GM12878 (cell line): Measurements from ENCODE around the gene LRRN4. TPM values are rescaled to one million over a fixed set of nuclear protein-coding genes. Genes with fewer than 3 reads are reported as not detected.

ENCODE experiments used
- ATAC-seq: fragments of 200-7000 bp; cut with Tn5 transposase; 3 replicates; pipeline ENCODE4 v1.9.1; 2020; ENCODE audit warnings: mild to moderate bottlenecking, moderate library complexity
- BruUV-seq: library from RNA; stranded (reverse); fragments of 400-500 nt; replicated peaks from 2 replicates; lab custom pipeline; 2021; lab: Mats Ljungman, UMichigan
- CTCF ChIA-PET: fragments of 300-600 bp; sonication (Branson Sonifier 250); formaldehyde crosslinking; extraction: SDS; loops from one replicate; lab custom pipeline; 2021; ENCODE audit warnings: inconsistent platforms; lab: Yijun Ruan, JAX
- POLR2A ChIA-PET: fragments of 350-600 bp; formaldehyde crosslinking; extraction: SDS; loops from one replicate; lab custom pipeline; 2021; ENCODE audit warnings: inconsistent platforms; lab: Charles Lee
- RAD21 ChIA-PET: fragments of 300-600 bp; sonication (Branson Sonifier 250); formaldehyde crosslinking; loops from one replicate; lab custom pipeline; 2023; ENCODE audit warnings: antibody characterized with exemption; ENCODE audit not compliant: unreplicated experiment; lab: Charles Lee
- SMC1A ChIA-PET: fragments of 300-600 bp; sonication (Branson Sonifier 250); formaldehyde crosslinking; loops from one replicate; lab custom pipeline; 2023; ENCODE audit not compliant: unreplicated experiment, uncharacterized antibody; lab: Charles Lee
- DNase-seq: peaks from one replicate; pipeline ENCODE4 v3.0.0-alpha.2; 2011; ENCODE audit warnings: low read depth, low spot score
- FAIRE-seq: peaks from 3 replicates; lab custom pipeline; 2011; peaks lifted over from hg19 to GRCh38; lab: Jason Lieb, UNC
- H2AFZ ChIP-seq: 2 replicates; pipeline ENCODE4 v1.6.0; 2011; ENCODE audit warnings: low read depth, low read length, control low read depth; ENCODE audit not compliant: control insufficient read depth
- H3K27ac ChIP-seq: 2 replicates; pipeline ENCODE4 v1.5.1; 2011; ENCODE audit warnings: control low read depth; ENCODE audit not compliant: control insufficient read depth, insufficient read depth
- H3K27me3 ChIP-seq, 2 experiments: replicated peaks in 1 of 2; 2 replicates each; pipeline versions ENCODE4 v1.6.0 to v1.6.1; 2011; ENCODE audit warnings: low read length in 1 of 2; ENCODE audit not compliant: control insufficient read depth in 2 of 2, insufficient read depth in 2 of 2
- H3K36me3 ChIP-seq, 2 experiments: 2 replicates each; pipeline ENCODE4 v1.5.1; 2011; ENCODE audit warnings: low read length in 1 of 2; ENCODE audit not compliant: control insufficient read depth in 2 of 2, insufficient read depth in 2 of 2
- H3K4me1 ChIP-seq: 2 replicates; pipeline ENCODE4 v1.6.1; 2011; ENCODE audit warnings: mild to moderate bottlenecking, low read length, moderate library complexity, mixed read lengths; ENCODE audit not compliant: control insufficient read depth, insufficient read depth
- H3K4me2 ChIP-seq: 2 replicates; pipeline ENCODE4 v1.6.0; 2011; ENCODE audit warnings: control low read depth; ENCODE audit not compliant: control insufficient read depth, insufficient read depth
- H3K4me3 ChIP-seq: fragments of 200-600 bp; sonication (generic); 2 replicates; pipeline ENCODE4 v1.5.1; 2016
- H3K79me2 ChIP-seq: 2 replicates; pipeline ENCODE4 v1.6.0; 2011; ENCODE audit warnings: low read length; ENCODE audit not compliant: control insufficient read depth, insufficient read depth
- H3K9ac ChIP-seq: 2 replicates; pipeline ENCODE4 v1.8.0; 2011; ENCODE audit warnings: low read length, control low read depth, mixed read lengths; ENCODE audit not compliant: control insufficient read depth, insufficient read depth
- H3K9me3 ChIP-seq: replicated peaks from 3 replicates; pipeline ENCODE4 v1.5.1; 2011; ENCODE audit warnings: mild to moderate bottlenecking, low read length; ENCODE audit not compliant: control insufficient read depth, insufficient read depth
- H4K20me1 ChIP-seq: 2 replicates; pipeline ENCODE4 v1.6.0; 2011; ENCODE audit not compliant: control insufficient read depth, insufficient read depth
- CEBPB ChIP-seq, 2 experiments: fragments of 150-350 bp in 1 of 2; IDR thresholded peaks; 2 replicates each; pipeline ENCODE4 v1.6.1; 2012 to 2014; ENCODE audit warnings: low read depth in 2 of 2, low read length in 2 of 2, borderline replicate concordance in 1 of 2, inconsistent platforms in 1 of 2
- CREB1 ChIP-seq: IDR thresholded peaks from 2 replicates; pipeline ENCODE4 v1.6.1; 2012; ENCODE audit warnings: low read depth, mild to moderate bottlenecking, inconsistent platforms
- EED ChIP-seq: sonication (generic); IDR thresholded peaks from 2 replicates; pipeline ENCODE4 v1.6.1; 2016; ENCODE audit warnings: antibody characterized with exemption, low read depth
- ESRRA ChIP-seq: IDR thresholded peaks from 2 replicates; pipeline ENCODE4 v1.6.1; 2012; ENCODE audit warnings: mild to moderate bottlenecking, low read length, improper control_type of control experiment
- HDAC6 ChIP-seq: fragments of 200-600 bp; sonication (generic); IDR thresholded peaks from one replicate; pipeline ENCODE4 v1.8.0; 2017; ENCODE audit warnings: antibody characterized with exemption; ENCODE audit not compliant: unreplicated experiment
- JUND ChIP-seq: IDR thresholded peaks from 2 replicates; pipeline ENCODE4 v1.6.1; 2012; ENCODE audit warnings: low read depth, mild to moderate bottlenecking, low read length, improper control_type of control experiment, moderate library complexity
- NRF1 ChIP-seq: conservative IDR thresholded peaks from 2 replicates; pipeline ENCODE4 v1.6.1; 2011; ENCODE audit warnings: mild to moderate bottlenecking, low read depth, low read length, improper control_type of control experiment
- PBX3 ChIP-seq: IDR thresholded peaks from 2 replicates; pipeline ENCODE4 v1.6.1; 2011; ENCODE audit warnings: mild to moderate bottlenecking, low read depth, low read length, moderate library complexity; ENCODE audit not compliant: insufficient replicate concordance
- POLR2A ChIP-seq: IDR thresholded peaks from 2 replicates; pipeline ENCODE4 v1.6.1; 2011; ENCODE audit warnings: low read depth, mild to moderate bottlenecking, low read length
- RAD21 ChIP-seq: IDR thresholded peaks from 2 replicates; pipeline ENCODE4 v1.6.1; 2011; ENCODE audit warnings: mild to moderate bottlenecking, low read depth, low read length, moderate library complexity; ENCODE audit not compliant: insufficient read depth
- RCOR1 ChIP-seq: conservative IDR thresholded peaks from 2 replicates; pipeline ENCODE4 v1.6.1; 2012; ENCODE audit warnings: low read depth, low read length, improper control_type of control experiment
- TAF1 ChIP-seq: IDR thresholded peaks from 2 replicates; pipeline ENCODE4 v1.6.1; 2011; ENCODE audit warnings: mild to moderate bottlenecking, low read depth, low read length, borderline replicate concordance
- WRNIP1 ChIP-seq: IDR thresholded peaks from 2 replicates; pipeline ENCODE4 v1.6.1; 2011; ENCODE audit warnings: low read depth, low read length, improper control_type of control experiment, borderline replicate concordance
- ZNF622 ChIP-seq: fragments of 450-650 bp; IDR thresholded peaks from 2 replicates; pipeline ENCODE4 v1.6.1; 2017; ENCODE audit warnings: mild to moderate bottlenecking, inconsistent platforms
- WGBS: methylation state at CpG from one replicate; pipeline ENCODE4 v1.1.6; 2016; ENCODE audit warnings: low lambda C conversion rate; ENCODE audit not compliant: insufficient replicate concordance, insufficient coverage; ENCODE audit errors: missing lambda C conversion rate; 5-methylcytosine and 5-hydroxymethylcytosine counted together
- in situ Hi-C: fragments of 300-500 bp; cut with MboI; formaldehyde crosslinking; loops from 9 replicates; pipeline ENCODE4 v1.14.3; 2018; ENCODE audit warnings: mixed read lengths
- intact Hi-C: fragments of 100-400 bp; cut with micrococcal nuclease; formaldehyde crosslinking; loops from one replicate; pipeline ENCODE4 v1.14.2; 2022; ENCODE audit not compliant: unreplicated experiment
- polyA plus RNA-seq, 11 experiments: library from polyadenylated mRNA; depleted of rRNA in 4 of 11; unstranded in 6 of 11; stranded (reverse) in 5 of 11; fragments of >200 nt; fragmentation: Nextera tagmentation in 4 of 11; fragmentation: Illumina TruSeq in 1 of 11; extraction: Ambion mirVana in 4 of 11; extraction: Trizol in 1 of 11; gene quantifications; 1 replicate in 1 of 11; 2 replicates in 10 of 11; pipeline versions ENCODE4 v1.2.1 to v1.2.3, GENCODE V29; 2011 to 2016; ENCODE audit warnings: inconsistent platforms in 2 of 11, missing spikeins in 2 of 11, low read depth in 1 of 11
- total RNA-seq, 4 experiments: library from RNA; depleted of rRNA in 3 of 4; stranded (reverse); fragments of >200 nt in 3 of 4; fragmentation: Illumina TruSeq in 1 of 4; extraction: Trizol in 1 of 4; gene quantifications; 2 replicates each; pipeline versions ENCODE4 v1.2.1 to v1.2.3, GENCODE V29; 2013 to 2021
- TF ChIP-seq, protein P1 (sequence below): fragments of 450-650 bp; IDR thresholded peaks from 2 replicates; pipeline ENCODE4 v1.6.1; 2018; ENCODE audit warnings: mild to moderate bottlenecking, low read depth, moderate library complexity; ENCODE audit not compliant: partially characterized antibody
- TF ChIP-seq, protein P2 (sequence below): fragments of 150-350 bp; IDR thresholded peaks from 2 replicates; pipeline ENCODE4 v1.6.1; 2016; ENCODE audit warnings: low read depth, low read length

Gene LRRN4
- total and polyA plus RNA-seq, 10 of the 15 experiments (the other 5 are each of a cell fraction or from before 2014, with no cell fraction given), result 0.11 TPM; not detected in 9

GRCh38 chr20:6057139-6057538 is 3.3 kb upstream of the LRRN4 start (continued):
- TF ChIP-seq, protein P1, sequence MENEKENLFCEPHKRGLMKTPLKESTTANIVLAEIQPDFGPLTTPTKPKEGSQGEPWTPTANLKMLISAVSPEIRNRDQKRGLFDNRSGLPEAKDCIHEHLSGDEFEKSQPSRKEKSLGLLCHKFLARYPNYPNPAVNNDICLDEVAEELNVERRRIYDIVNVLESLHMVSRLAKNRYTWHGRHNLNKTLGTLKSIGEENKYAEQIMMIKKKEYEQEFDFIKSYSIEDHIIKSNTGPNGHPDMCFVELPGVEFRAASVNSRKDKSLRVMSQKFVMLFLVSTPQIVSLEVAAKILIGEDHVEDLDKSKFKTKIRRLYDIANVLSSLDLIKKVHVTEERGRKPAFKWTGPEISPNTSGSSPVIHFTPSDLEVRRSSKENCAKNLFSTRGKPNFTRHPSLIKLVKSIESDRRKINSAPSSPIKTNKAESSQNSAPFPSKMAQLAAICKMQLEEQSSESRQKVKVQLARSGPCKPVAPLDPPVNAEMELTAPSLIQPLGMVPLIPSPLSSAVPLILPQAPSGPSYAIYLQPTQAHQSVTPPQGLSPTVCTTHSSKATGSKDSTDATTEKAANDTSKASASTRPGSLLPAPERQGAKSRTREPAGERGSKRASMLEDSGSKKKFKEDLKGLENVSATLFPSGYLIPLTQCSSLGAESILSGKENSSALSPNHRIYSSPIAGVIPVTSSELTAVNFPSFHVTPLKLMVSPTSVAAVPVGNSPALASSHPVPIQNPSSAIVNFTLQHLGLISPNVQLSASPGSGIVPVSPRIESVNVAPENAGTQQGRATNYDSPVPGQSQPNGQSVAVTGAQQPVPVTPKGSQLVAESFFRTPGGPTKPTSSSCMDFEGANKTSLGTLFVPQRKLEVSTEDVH, result no peak
- TF ChIP-seq NRF1 (no peak), ZNF622 (no peak), TAF1 (no peak), WRNIP1 (no peak), PBX3 (no peak)

- H3K36me3 ChIP-seq, result no peaks in the 10 kb centered on the region
- intact Hi-C loops (no loop called here), in situ Hi-C loops (no loop called here)
- H4K20me1 ChIP-seq, result no peaks in the 10 kb centered on the region
- ATAC-seq (no peak; the same call in 2 of the 3 replicates), DNase-seq (no peak), FAIRE-seq (no peak)
- H3K9me3 ChIP-seq, result no peaks in the 10 kb centered on the region
- ChIA-PET POLR2A (interaction anchor here (1.0 kb wide), 1 partner anchor 15 kb away, joined by 5 read pairs; no protein-coding TSS in a partner anchor), SMC1A (interaction anchor here (1.1 kb wide), 1 partner anchor 33 kb away, joined by 3 read pairs; no protein-coding TSS in a partner anchor), CTCF (interaction anchor here (1.0 kb wide), 1 partner anchor 528 kb away, joined by 3 read pairs; no protein-coding TSS in a partner anchor), RAD21 (no interaction called here)
- H3K79me2 ChIP-seq, result no peaks in the 10 kb centered on the region
- no peak overlapping the region for H2AFZ ChIP-seq
- H3K27me3 ChIP-seq, result peaks cover 3 to 8% of the 10 kb centered on the region in 2 experiments; a peak in 3 of 4 replicates
- no peak overlapping the region for H3K27ac ChIP-seq
- no peak overlapping the region for H3K4me2 ChIP-seq
- no TSS peak for BruUV-seq
- no peak overlapping the region for H3K4me3 ChIP-seq
- no peaks in the 10 kb centered on the region for H3K4me1 ChIP-seq
- WGBS, result 45% methylated on average over 9 of the region's 9 CpGs
- H3K9ac ChIP-seq, result no peak overlapping the region
- TF ChIP-seq, protein P2, sequence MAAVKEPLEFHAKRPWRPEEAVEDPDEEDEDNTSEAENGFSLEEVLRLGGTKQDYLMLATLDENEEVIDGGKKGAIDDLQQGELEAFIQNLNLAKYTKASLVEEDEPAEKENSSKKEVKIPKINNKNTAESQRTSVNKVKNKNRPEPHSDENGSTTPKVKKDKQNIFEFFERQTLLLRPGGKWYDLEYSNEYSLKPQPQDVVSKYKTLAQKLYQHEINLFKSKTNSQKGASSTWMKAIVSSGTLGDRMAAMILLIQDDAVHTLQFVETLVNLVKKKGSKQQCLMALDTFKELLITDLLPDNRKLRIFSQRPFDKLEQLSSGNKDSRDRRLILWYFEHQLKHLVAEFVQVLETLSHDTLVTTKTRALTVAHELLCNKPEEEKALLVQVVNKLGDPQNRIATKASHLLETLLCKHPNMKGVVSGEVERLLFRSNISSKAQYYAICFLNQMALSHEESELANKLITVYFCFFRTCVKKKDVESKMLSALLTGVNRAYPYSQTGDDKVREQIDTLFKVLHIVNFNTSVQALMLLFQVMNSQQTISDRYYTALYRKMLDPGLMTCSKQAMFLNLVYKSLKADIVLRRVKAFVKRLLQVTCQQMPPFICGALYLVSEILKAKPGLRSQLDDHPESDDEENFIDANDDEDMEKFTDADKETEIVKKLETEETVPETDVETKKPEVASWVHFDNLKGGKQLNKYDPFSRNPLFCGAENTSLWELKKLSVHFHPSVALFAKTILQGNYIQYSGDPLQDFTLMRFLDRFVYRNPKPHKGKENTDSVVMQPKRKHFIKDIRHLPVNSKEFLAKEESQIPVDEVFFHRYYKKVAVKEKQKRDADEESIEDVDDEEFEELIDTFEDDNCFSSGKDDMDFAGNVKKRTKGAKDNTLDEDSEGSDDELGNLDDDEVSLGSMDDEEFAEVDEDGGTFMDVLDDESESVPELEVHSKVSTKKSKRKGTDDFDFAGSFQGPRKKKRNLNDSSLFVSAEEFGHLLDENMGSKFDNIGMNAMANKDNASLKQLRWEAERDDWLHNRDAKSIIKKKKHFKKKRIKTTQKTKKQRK, result no peak
- TF ChIP-seq HDAC6, result no peak
- no peak for TF ChIP-seq POLR2A
- no peak for TF ChIP-seq CREB1
- TF ChIP-seq JUND, result no peak
- no peak for TF ChIP-seq CEBPB (IDR thresholded peaks at IDR 0.05; ENCODE audit: borderline replicate concordance in 1 of 2, low read depth in 2 of 2, low read length in 2 of 2)
- TF ChIP-seq EED, result no peak
- no peak for TF ChIP-seq RCOR1
- TF ChIP-seq RAD21, result no peak
- TF ChIP-seq ESRRA, result no peak
Observed at GRCh38 chr20:6055981-6056569, 2.2 kb upstream of the LRRN4 start.
